Smooth muscle cell (in vitro differentiated cells): ENCODE data around the gene PIGR. TPM values are rescaled to one million over a fixed set of nuclear protein-coding genes. Genes with fewer than 3 reads are reported as not detected.

Experiments
- DNase-seq: peaks from one replicate; lab custom pipeline; 2025; ENCODE audit not compliant: unreplicated experiment; lab: John Stamatoyannopoulos, UW
- H2AFZ ChIP-seq: fragments of 200-600 bp; sonication (generic); 2 replicates; pipeline ENCODE4 v1.6.0; 2016; ENCODE audit warnings: antibody characterized with exemption, low read depth, mild to moderate bottlenecking
- H3F3A ChIP-seq: fragments of 200-600 bp; sonication (generic); 2 replicates; pipeline ENCODE4 v1.6.0; 2017; ENCODE audit warnings: antibody characterized with exemption, low read depth
- H3K27ac ChIP-seq: fragments of 200-600 bp; sonication (generic); 2 replicates; pipeline ENCODE4 v1.5.1; 2016; ENCODE audit warnings: low read depth, mild to moderate bottlenecking
- H3K27me3 ChIP-seq: fragments of 200-600 bp; sonication (generic); 2 replicates; pipeline ENCODE4 v1.6.1; 2016; ENCODE audit warnings: low read depth, mild to moderate bottlenecking
- H3K36me3 ChIP-seq: fragments of 200-600 bp; sonication (generic); 2 replicates; pipeline ENCODE4 v1.5.1; 2016; ENCODE audit warnings: low read depth
- H3K4me1 ChIP-seq: fragments of 200-600 bp; sonication (generic); 2 replicates; pipeline ENCODE4 v1.5.1; 2016; ENCODE audit warnings: low read depth
- H3K4me2 ChIP-seq: fragments of 200-600 bp; sonication (generic); 2 replicates; pipeline ENCODE4 v1.6.0; 2016; ENCODE audit warnings: mild to moderate bottlenecking
- H3K4me3 ChIP-seq: fragments of 200-600 bp; sonication (generic); 2 replicates; pipeline ENCODE4 v1.5.1; 2016; ENCODE audit warnings: mild to moderate bottlenecking
- H3K79me2 ChIP-seq: fragments of 200-600 bp; sonication (generic); 2 replicates; pipeline ENCODE4 v1.6.0; 2016; ENCODE audit warnings: low read depth, mild to moderate bottlenecking
- H3K9ac ChIP-seq: fragments of 200-600 bp; sonication (generic); 2 replicates; pipeline ENCODE4 v1.6.0; 2016; ENCODE audit warnings: low read depth
- H3K9me3 ChIP-seq: fragments of 200-600 bp; sonication (generic); replicated peaks from 2 replicates; pipeline ENCODE4 v1.5.1; 2016; ENCODE audit warnings: low read depth
- H4K20me1 ChIP-seq: fragments of 200-600 bp; sonication (generic); 2 replicates; pipeline ENCODE4 v1.6.0; 2016; ENCODE audit warnings: low read depth
- WGBS: methylation state at CpG from one replicate; pipeline ENCODE4 v1.1.7; 2016; ENCODE audit warnings: low lambda C conversion rate; 5-methylcytosine and 5-hydroxymethylcytosine counted together
- polyA plus RNA-seq: library from polyadenylated mRNA; unstranded; fragments of >200 nt; fragmentation: Nextera tagmentation; extraction: Ambion mirVana; gene quantifications from 2 replicates; pipeline ENCODE4 v1.2.1, GENCODE V29; 2016
- total RNA-seq: library from RNA; depleted of rRNA; stranded (reverse); fragments of >200 nt; gene quantifications from 2 replicates; pipeline ENCODE4 v1.2.3, GENCODE V29; 2014
- TF ChIP-seq, protein P1 (sequence below): fragments of 200-600 bp; sonication (generic); IDR thresholded peaks from 2 replicates; pipeline ENCODE4 v1.5.1; 2017; ENCODE audit warnings: borderline replicate concordance, mild to moderate bottlenecking, antibody characterized with exemption; ENCODE audit not compliant: insufficient read depth, poor library complexity, severe bottlenecking

The PIGR gene
- total and polyA plus RNA-seq, 2 experiments from 2014 or later, result not detected

GRCh38 chr1:206947255-206947654, 989 bp upstream of the PIGR start:
- no peak for DNase-seq
- no peak overlapping the region for H3K9ac ChIP-seq
- H3K4me3 ChIP-seq, result no peak overlapping the region
- no peaks in the 10 kb centered on the region for H3K9me3 ChIP-seq
- H3K36me3 ChIP-seq, result no peaks in the 10 kb centered on the region
- no peaks in the 10 kb centered on the region for H4K20me1 ChIP-seq
- no peak overlapping the region for H2AFZ ChIP-seq
- H3F3A ChIP-seq, result no peaks in the 10 kb centered on the region
- no peak overlapping the region for H3K4me2 ChIP-seq
- H3K79me2 ChIP-seq, result no peaks in the 10 kb centered on the region
- no peaks in the 10 kb centered on the region for H3K4me1 ChIP-seq
- TF ChIP-seq, protein P1, sequence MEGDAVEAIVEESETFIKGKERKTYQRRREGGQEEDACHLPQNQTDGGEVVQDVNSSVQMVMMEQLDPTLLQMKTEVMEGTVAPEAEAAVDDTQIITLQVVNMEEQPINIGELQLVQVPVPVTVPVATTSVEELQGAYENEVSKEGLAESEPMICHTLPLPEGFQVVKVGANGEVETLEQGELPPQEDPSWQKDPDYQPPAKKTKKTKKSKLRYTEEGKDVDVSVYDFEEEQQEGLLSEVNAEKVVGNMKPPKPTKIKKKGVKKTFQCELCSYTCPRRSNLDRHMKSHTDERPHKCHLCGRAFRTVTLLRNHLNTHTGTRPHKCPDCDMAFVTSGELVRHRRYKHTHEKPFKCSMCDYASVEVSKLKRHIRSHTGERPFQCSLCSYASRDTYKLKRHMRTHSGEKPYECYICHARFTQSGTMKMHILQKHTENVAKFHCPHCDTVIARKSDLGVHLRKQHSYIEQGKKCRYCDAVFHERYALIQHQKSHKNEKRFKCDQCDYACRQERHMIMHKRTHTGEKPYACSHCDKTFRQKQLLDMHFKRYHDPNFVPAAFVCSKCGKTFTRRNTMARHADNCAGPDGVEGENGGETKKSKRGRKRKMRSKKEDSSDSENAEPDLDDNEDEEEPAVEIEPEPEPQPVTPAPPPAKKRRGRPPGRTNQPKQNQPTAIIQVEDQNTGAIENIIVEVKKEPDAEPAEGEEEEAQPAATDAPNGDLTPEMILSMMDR, result no peak
- 81% methylated on average over 3 of the region's 3 CpGs for WGBS
- no peak overlapping the region for H3K27ac ChIP-seq
- H3K27me3 ChIP-seq, result peaks cover 75% of the 10 kb centered on the region

GRCh38 chr1:206945779-206946178, 487 bp downstream of the PIGR start:
- Histone ChIP-seq H4K20me1 (no peaks in the 10 kb centered on the region), H3K27me3 (peaks cover 80% of the 10 kb centered on the region), H3K9ac (no peak overlapping the region), H3K79me2 (no peaks in the 10 kb centered on the region), H3K27ac (no peak overlapping the region), H3K4me3 (no peak overlapping the region), H3K4me2 (no peak overlapping the region), H3F3A (no peaks in the 10 kb centered on the region), H3K4me1 (no peaks in the 10 kb centered on the region), H3K9me3 (no peaks in the 10 kb centered on the region), H2AFZ (no peak overlapping the region), H3K36me3 (no peaks in the 10 kb centered on the region)
- no peak for DNase-seq
- 90% methylated on average over 4 of the region's 4 CpGs for WGBS
- TF ChIP-seq, protein P1, result no peak

DNA sequence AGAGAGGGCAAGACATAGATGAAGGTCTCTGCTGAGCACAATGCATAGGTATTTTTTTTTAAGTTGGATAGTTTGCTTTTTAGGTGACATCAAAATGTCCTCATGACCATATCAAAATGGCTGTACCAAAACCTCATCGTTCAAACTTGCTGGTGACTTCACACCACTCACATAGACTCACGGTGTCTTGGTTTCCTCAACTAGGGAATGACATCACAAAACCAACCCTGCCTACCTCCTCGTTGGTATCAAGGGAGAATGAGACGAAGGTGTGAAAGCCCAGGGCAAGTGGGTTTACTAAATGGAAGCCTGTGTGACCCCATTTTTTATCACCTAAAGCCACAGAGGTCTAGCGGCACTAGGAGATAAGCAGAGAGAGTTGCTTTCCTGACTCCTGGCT, 1.6 kb downstream of the PIGR start:
- Histone ChIP-seq H3K9me3 (no peaks in the 10 kb centered on the region), H2AFZ (no peak overlapping the region), H3K27me3 (peaks cover 87% of the 10 kb centered on the region), H3K9ac (no peak overlapping the region), H3K4me3 (no peak overlapping the region), H3K4me1 (no peaks in the 10 kb centered on the region), H4K20me1 (no peaks in the 10 kb centered on the region), H3K36me3 (no peaks in the 10 kb centered on the region), H3K4me2 (no peak overlapping the region), H3K79me2 (no peaks in the 10 kb centered on the region), H3F3A (no peaks in the 10 kb centered on the region), H3K27ac (no peak overlapping the region)
- TF ChIP-seq, protein P1, result no peak
- no peak for DNase-seq
- WGBS, result 73% methylated on average over 5 of the region's 5 CpGs

GRCh38 chr1:206941766-206942418, 4.4 kb downstream of the PIGR start:
- no peak overlapping the region for H3K9ac ChIP-seq
- H3K27me3 ChIP-seq, result peaks cover 82% of the 10 kb centered on the region
- no peak overlapping the region for H3K4me2 ChIP-seq
- no peak overlapping the region for H3K4me3 ChIP-seq
- H3K36me3 ChIP-seq, result no peaks in the 10 kb centered on the region
- no peak overlapping the region for H3K27ac ChIP-seq
- H4K20me1 ChIP-seq, result no peaks in the 10 kb centered on the region
- WGBS, result 41% methylated on average over 6 of the region's 6 CpGs
- TF ChIP-seq, protein P1, result no peak
- no peak for DNase-seq
- no peaks in the 10 kb centered on the region for H3F3A ChIP-seq
- no peak overlapping the region for H2AFZ ChIP-seq
- no peaks in the 10 kb centered on the region for H3K9me3 ChIP-seq
- no peaks in the 10 kb centered on the region for H3K79me2 ChIP-seq
- H3K4me1 ChIP-seq, result no peaks in the 10 kb centered on the region
